ENCODE measurements around the gene FUT9.

The FUT9 gene

DNA sequence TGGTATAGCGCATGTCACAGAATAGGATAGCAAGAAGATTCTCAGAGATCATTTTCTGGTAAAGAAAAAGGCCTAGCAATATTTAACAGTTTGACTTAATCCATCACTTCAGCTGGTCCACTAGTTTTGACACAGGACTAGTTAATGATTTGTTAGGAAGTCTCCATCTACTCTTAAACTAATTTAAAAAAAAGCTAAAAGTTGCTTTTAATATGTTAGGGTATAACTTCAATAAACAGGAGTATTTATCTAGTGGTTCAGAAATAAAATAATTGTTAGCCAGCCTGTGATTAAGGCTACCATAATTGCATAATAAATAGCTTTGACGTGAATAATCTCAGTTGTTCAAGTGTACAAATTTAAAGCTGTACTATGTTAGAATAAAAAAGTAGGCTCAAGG is 195.6 kb downstream of the FUT9 start:
- no peak for DNase-seq
- TF ChIP-seq, protein P1, sequence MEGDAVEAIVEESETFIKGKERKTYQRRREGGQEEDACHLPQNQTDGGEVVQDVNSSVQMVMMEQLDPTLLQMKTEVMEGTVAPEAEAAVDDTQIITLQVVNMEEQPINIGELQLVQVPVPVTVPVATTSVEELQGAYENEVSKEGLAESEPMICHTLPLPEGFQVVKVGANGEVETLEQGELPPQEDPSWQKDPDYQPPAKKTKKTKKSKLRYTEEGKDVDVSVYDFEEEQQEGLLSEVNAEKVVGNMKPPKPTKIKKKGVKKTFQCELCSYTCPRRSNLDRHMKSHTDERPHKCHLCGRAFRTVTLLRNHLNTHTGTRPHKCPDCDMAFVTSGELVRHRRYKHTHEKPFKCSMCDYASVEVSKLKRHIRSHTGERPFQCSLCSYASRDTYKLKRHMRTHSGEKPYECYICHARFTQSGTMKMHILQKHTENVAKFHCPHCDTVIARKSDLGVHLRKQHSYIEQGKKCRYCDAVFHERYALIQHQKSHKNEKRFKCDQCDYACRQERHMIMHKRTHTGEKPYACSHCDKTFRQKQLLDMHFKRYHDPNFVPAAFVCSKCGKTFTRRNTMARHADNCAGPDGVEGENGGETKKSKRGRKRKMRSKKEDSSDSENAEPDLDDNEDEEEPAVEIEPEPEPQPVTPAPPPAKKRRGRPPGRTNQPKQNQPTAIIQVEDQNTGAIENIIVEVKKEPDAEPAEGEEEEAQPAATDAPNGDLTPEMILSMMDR (IDR thresholded peaks at IDR 0.05): no peak
- H3K36me3 Mint-ChIP-seq (ENCODE audit: low read depth): no peaks in the 10 kb centered on the region
- H3K27me3 Mint-ChIP-seq (ENCODE audit: low read depth, poor library complexity): no peaks in the 10 kb centered on the region
- no peak overlapping the region for H3K27ac Mint-ChIP-seq
- no peaks in the 10 kb centered on the region for H3K4me1 Mint-ChIP-seq
- no peak overlapping the region for H3K4me3 Mint-ChIP-seq
- H3K9me3 Mint-ChIP-seq: no peaks in the 10 kb centered on the region

DNA sequence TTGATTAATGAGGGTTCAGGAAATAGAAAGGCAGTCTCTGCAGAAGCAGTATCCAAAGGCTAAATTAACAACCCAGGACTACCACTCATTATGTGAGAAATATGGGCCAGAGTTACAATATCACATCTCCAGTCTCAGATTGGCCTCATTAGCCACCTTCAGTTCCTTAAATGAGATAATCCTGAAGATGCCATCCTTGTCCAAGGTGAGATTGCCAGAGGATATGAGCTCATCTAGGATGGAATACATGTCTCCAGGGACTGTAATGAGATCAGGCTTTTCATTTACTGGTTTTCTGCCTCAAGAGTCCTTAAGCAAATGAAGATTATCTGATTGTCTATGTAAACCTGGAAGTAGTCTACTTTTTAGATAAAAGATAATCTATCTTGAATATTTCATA is 196.3 kb downstream of the FUT9 start:
- TF ChIP-seq, protein P1 (IDR thresholded peaks at IDR 0.05): no peak
- Mint-ChIP-seq H3K4me1 (no peaks in the 10 kb centered on the region), H3K36me3 (ENCODE audit: low read depth) (no peaks in the 10 kb centered on the region), H3K27me3 (ENCODE audit: low read depth, poor library complexity) (no peaks in the 10 kb centered on the region), H3K27ac (no peak overlapping the region), H3K4me3 (no peak overlapping the region), H3K9me3 (no peaks in the 10 kb centered on the region)
- no peak for DNase-seq

DNA sequence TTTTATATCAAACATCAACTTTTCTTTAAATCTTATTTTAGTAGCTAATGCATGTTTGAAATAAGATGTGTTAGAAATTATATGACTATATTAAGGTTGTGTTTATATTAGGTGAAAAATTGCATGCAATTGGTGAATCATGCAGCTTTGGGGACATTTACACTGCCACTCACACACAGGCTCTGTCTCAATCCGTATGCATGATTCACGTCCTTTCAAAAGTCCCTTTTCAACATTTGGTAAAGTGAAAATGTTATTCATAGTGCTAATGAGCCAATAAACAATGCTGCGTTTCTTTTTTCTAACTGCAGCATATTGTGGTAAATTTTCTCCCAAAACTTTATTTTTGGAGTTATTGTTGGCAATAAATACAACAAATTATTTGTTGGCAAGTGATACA is 198.0 kb downstream of the FUT9 start:
- DNase-seq: no peak
- no peaks in the 10 kb centered on the region for H3K36me3 Mint-ChIP-seq (ENCODE audit: low read depth)
- TF ChIP-seq, protein P1 (IDR thresholded peaks at IDR 0.05): no peak
- H3K4me1 Mint-ChIP-seq: no peaks in the 10 kb centered on the region
- no peak overlapping the region for H3K27ac Mint-ChIP-seq
- H3K27me3 Mint-ChIP-seq (ENCODE audit: low read depth, poor library complexity): no peaks in the 10 kb centered on the region
- no peaks in the 10 kb centered on the region for H3K9me3 Mint-ChIP-seq
- no peak overlapping the region for H3K4me3 Mint-ChIP-seq

DNA sequence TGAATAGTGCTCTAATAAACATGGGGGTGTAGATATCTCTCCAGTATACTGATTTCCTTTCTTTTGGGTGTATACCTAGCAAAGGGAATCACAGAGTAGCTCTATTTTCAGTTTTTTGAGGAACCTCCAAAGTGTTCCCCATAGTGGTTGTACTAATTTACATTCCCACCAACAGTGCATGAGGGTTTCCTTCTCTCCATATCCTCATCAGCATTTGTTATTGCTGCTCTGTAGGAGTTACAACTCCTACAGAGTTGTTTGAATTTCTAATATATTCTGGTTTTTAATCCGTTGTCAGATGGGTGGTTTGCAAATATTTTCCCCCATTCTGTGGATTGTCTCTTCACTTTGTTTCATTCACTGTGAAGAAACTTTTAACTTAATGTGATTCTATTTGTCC is 207.9 kb downstream of the FUT9 start:
- TF ChIP-seq, protein P1 (IDR thresholded peaks at IDR 0.05): no peak
- Mint-ChIP-seq H3K4me1 (no peaks in the 10 kb centered on the region), H3K9me3 (no peaks in the 10 kb centered on the region), H3K4me3 (no peak overlapping the region), H3K36me3 (ENCODE audit: low read depth) (no peaks in the 10 kb centered on the region), H3K27me3 (ENCODE audit: low read depth, poor library complexity) (peaks cover 2% of the 10 kb centered on the region), H3K27ac (no peak overlapping the region)
- DNase-seq: no peak

DNA sequence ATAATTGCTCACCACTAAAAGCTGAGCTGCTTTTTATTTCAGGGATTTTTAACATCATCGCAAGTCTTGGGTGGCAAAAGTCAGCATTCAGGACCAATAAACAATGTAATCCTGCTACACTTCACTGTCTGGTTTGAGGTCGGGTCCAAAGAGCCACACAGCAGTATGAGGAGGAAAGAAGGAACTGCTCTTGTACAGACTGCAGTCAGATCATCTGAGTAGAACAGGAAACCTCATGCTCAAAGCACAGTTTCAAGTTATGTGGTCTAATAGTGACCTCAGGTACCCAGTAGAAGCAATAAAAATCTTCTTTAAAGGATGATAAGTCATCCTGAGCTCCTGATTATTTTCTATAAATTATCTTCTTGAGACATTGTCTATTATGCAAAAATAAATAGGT is 211.4 kb downstream of the FUT9 start:
- Mint-ChIP-seq H3K36me3 (ENCODE audit: low read depth) (no peaks in the 10 kb centered on the region), H3K9me3 (no peaks in the 10 kb centered on the region), H3K27ac (no peak overlapping the region), H3K4me3 (no peak overlapping the region), H3K27me3 (ENCODE audit: low read depth, poor library complexity) (no peaks in the 10 kb centered on the region), H3K4me1 (no peaks in the 10 kb centered on the region)
- TF ChIP-seq, protein P1 (IDR thresholded peaks at IDR 0.05): no peak
- no peak for DNase-seq

DNA sequence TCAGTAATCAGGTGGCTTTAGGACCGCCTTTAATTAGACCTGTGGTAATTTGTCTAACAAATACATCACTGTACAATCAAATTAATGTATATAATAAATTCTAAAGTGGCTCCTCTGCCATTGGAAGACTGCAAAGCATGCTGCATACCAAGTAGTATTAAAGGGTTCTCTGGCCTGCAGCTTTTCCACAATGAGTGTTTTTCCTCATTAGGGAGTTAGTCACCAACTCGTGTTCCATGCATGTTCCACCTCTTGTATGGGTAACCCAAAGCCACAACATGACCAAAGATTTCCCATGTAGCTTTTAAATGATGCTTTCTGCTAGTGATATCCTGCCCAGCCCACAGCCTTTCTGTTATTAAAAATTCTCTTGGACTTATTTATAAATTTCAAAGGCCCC is 218.7 kb downstream of the FUT9 start:
- no peak for DNase-seq
- no peaks in the 10 kb centered on the region for H3K36me3 Mint-ChIP-seq (ENCODE audit: low read depth)
- no peak overlapping the region for H3K4me3 Mint-ChIP-seq
- no peaks in the 10 kb centered on the region for H3K9me3 Mint-ChIP-seq
- H3K27me3 Mint-ChIP-seq (ENCODE audit: low read depth, poor library complexity): no peaks in the 10 kb centered on the region
- no peaks in the 10 kb centered on the region for H3K4me1 Mint-ChIP-seq
- no peak overlapping the region for H3K27ac Mint-ChIP-seq
- TF ChIP-seq, protein P1 (IDR thresholded peaks at IDR 0.05): no peak

All from nephron progenitor cell (in vitro differentiated cells).